ENCODE results near the gene MAGEA10.

MAGEA10 gene

DNA sequence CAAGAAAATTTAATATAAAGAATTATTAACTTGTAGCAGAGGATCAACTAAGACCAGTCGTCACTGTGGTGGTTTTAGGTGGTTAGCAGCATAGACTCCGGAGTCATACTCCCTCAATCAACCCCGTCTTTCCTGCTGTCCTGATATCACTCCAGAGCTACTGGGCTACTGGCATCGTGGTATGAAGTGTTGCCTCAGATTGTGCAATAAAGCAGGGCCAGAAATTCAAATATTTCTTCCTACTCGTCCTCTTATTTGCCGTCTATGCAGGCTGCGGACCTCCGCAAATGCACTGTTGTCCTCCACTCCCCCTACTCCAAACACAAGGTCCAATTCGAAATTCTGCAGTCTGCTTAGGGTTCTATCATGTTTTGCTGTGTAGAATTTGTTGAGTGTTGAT, 1.2 kb upstream of the MAGEA10 start:
- H4K8ac ChIP-seq (ENCODE audit: low read depth, low read length) = no peak overlapping the region
- no peak overlapping the region for H3K9ac ChIP-seq (ENCODE audit: low read length)
- no peak overlapping the region for H2BK12ac ChIP-seq (ENCODE audit: low read length)
- no peak overlapping the region for H3K14ac ChIP-seq (ENCODE audit: low read length)
- H3K27ac ChIP-seq (ENCODE audit: low read depth, low read length) = no peak overlapping the region
- no peak overlapping the region for H4K12ac ChIP-seq (ENCODE audit: low read depth, low read length)
- H2BK5ac ChIP-seq (ENCODE audit: low read depth, low read length, poor library complexity) = no peak overlapping the region
- H3K27me3 ChIP-seq (ENCODE audit: insufficient read depth, low read length) = no peaks in the 10 kb centered on the region
- H3K4me1 ChIP-seq (ENCODE audit: control insufficient read depth in 1 of 2, insufficient read depth in 2 of 2, low read length in 2 of 2) = no peaks in the 10 kb centered on the region
- H3K4me3 ChIP-seq (ENCODE audit: low read depth, low read length) = no peak overlapping the region
- no peaks in the 10 kb centered on the region for H3K9me3 ChIP-seq (ENCODE audit: insufficient read depth, low read depth, low read length)
- H2AK5ac ChIP-seq (ENCODE audit: low read length) = no peak overlapping the region
- WGBS (ENCODE audit: extremely low coverage, insufficient coverage, insufficient read length) = no CpG with 5 or more reads among the region's 9 CpGs
- no peak overlapping the region for H3K18ac ChIP-seq (ENCODE audit: low read length)
- peak in 1 of 2 donors; percentile 15 for DNase-seq
- H3K79me2 ChIP-seq (ENCODE audit: control insufficient read depth, insufficient read depth, low read length, poor library complexity) = no peaks in the 10 kb centered on the region
- H3K4me2 ChIP-seq (ENCODE audit: low read length) = no peak overlapping the region
- H2BK120ac ChIP-seq (ENCODE audit: insufficient read depth, low read length, poor library complexity) = no peak overlapping the region
- H4K91ac ChIP-seq (ENCODE audit: low read depth, low read length) = no peak overlapping the region
- no peak overlapping the region for H3K23ac ChIP-seq (ENCODE audit: low read length)
- H3K36me3 ChIP-seq (ENCODE audit: control insufficient read depth in 1 of 2, insufficient read depth in 2 of 2, low read length in 2 of 2) = no peaks in the 10 kb centered on the region
- no peaks in the 10 kb centered on the region for H3K79me1 ChIP-seq (ENCODE audit: low read length)
- no peak overlapping the region for H3K4ac ChIP-seq (ENCODE audit: low read depth, low read length)
- no peak overlapping the region for H2AFZ ChIP-seq (ENCODE audit: insufficient read depth, low read length, poor library complexity)

DNA sequence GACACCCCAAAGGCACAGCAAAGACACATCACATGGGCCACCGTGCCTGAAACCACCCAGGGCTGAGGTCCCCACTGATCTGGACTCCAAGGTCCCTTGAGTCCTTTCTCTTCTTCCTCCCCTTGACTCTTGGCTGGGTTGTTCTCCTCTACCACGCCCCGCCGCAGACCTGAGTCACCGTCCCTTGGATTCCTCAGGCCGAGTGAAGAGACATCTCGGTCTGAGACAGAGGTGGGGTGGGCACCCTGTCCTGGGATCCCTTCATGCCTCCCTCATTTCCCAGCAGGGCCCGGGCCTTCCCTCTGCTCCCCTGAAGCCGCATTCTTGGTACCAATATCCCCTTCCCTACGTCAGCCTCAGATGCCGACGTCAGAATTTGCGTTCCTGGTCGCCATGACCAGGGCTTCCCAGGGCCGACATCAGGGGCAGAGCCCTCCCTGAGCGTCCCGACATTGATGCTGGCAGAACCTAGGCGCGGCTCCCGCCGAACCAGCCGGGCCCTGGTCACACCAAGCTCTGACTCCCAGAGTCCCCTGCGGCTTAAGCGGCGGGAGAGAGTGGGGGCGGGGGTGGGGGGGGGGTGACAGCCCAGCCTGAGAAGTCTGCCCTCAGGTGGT, 498 bp downstream of the MAGEA10 start:
- Histone ChIP-seq H3K4ac (ENCODE audit: low read depth, low read length) (no peak overlapping the region), H3K79me1 (ENCODE audit: low read length) (no peaks in the 10 kb centered on the region), H3K4me1 (ENCODE audit: control insufficient read depth in 1 of 2, insufficient read depth in 2 of 2, low read length in 2 of 2) (no peaks in the 10 kb centered on the region), H3K4me2 (ENCODE audit: low read length) (no peak overlapping the region), H2BK120ac (ENCODE audit: insufficient read depth, low read length, poor library complexity) (no peak overlapping the region), H4K12ac (ENCODE audit: low read depth, low read length) (no peak overlapping the region), H4K8ac (ENCODE audit: low read depth, low read length) (no peak overlapping the region), H3K23ac (ENCODE audit: low read length) (no peak overlapping the region), H3K36me3 (ENCODE audit: control insufficient read depth in 1 of 2, insufficient read depth in 2 of 2, low read length in 2 of 2) (no peaks in the 10 kb centered on the region), H3K4me3 (ENCODE audit: low read depth, low read length) (no peak overlapping the region), H3K9ac (ENCODE audit: low read length) (no peak overlapping the region), H3K14ac (ENCODE audit: low read length) (no peak overlapping the region), H3K18ac (ENCODE audit: low read length) (no peak overlapping the region), H3K79me2 (ENCODE audit: control insufficient read depth, insufficient read depth, low read length, poor library complexity) (no peaks in the 10 kb centered on the region), H2AK5ac (ENCODE audit: low read length) (no peak overlapping the region), H2BK12ac (ENCODE audit: low read length) (no peak overlapping the region), H2BK5ac (ENCODE audit: low read depth, low read length, poor library complexity) (no peak overlapping the region), H3K27ac (ENCODE audit: low read depth, low read length) (no peak overlapping the region), H2AFZ (ENCODE audit: insufficient read depth, low read length, poor library complexity) (no peak overlapping the region), H3K27me3 (ENCODE audit: insufficient read depth, low read length) (no peaks in the 10 kb centered on the region), H3K9me3 (ENCODE audit: insufficient read depth, low read depth, low read length) (no peaks in the 10 kb centered on the region), H4K91ac (ENCODE audit: low read depth, low read length) (no peak overlapping the region)
- WGBS (ENCODE audit: extremely low coverage, insufficient coverage, insufficient read length) = no CpG with 5 or more reads among the region's 26 CpGs
- DNase-seq = peak; percentile 30 to 48

GRCh38 chrX:152136312-152136711, 2.1 kb downstream of the MAGEA10 start:
- H3K18ac ChIP-seq (ENCODE audit: low read length) = no peak overlapping the region
- no peaks in the 10 kb centered on the region for H3K79me1 ChIP-seq (ENCODE audit: low read length)
- H2BK12ac ChIP-seq (ENCODE audit: low read length) = no peak overlapping the region
- no peaks in the 10 kb centered on the region for H3K9me3 ChIP-seq (ENCODE audit: insufficient read depth, low read depth, low read length)
- H3K36me3 ChIP-seq (ENCODE audit: control insufficient read depth in 1 of 2, insufficient read depth in 2 of 2, low read length in 2 of 2) = no peaks in the 10 kb centered on the region
- no peak overlapping the region for H3K4me2 ChIP-seq (ENCODE audit: low read length)
- no peak overlapping the region for H3K23ac ChIP-seq (ENCODE audit: low read length)
- no peak for DNase-seq
- WGBS (ENCODE audit: extremely low coverage, insufficient coverage, insufficient read length) = no CpG with 5 or more reads among the region's 4 CpGs
- H3K4me1 ChIP-seq (ENCODE audit: control insufficient read depth in 1 of 2, insufficient read depth in 2 of 2, low read length in 2 of 2) = no peaks in the 10 kb centered on the region
- H3K4ac ChIP-seq (ENCODE audit: low read depth, low read length) = no peak overlapping the region
- no peaks in the 10 kb centered on the region for H3K79me2 ChIP-seq (ENCODE audit: control insufficient read depth, insufficient read depth, low read length, poor library complexity)
- no peak overlapping the region for H4K8ac ChIP-seq (ENCODE audit: low read depth, low read length)
- H3K9ac ChIP-seq (ENCODE audit: low read length) = no peak overlapping the region
- H2BK5ac ChIP-seq (ENCODE audit: low read depth, low read length, poor library complexity) = no peak overlapping the region
- no peak overlapping the region for H3K4me3 ChIP-seq (ENCODE audit: low read depth, low read length)
- no peak overlapping the region for H4K91ac ChIP-seq (ENCODE audit: low read depth, low read length)
- H3K14ac ChIP-seq (ENCODE audit: low read length) = no peak overlapping the region
- H2BK120ac ChIP-seq (ENCODE audit: insufficient read depth, low read length, poor library complexity) = no peak overlapping the region
- H3K27me3 ChIP-seq (ENCODE audit: insufficient read depth, low read length) = no peaks in the 10 kb centered on the region
- peak overlapping the region; percentile 18 for H4K12ac ChIP-seq (ENCODE audit: low read depth, low read length)
- H2AK5ac ChIP-seq (ENCODE audit: low read length) = no peak overlapping the region
- no peak overlapping the region for H3K27ac ChIP-seq (ENCODE audit: low read depth, low read length)
- H2AFZ ChIP-seq (ENCODE audit: insufficient read depth, low read length, poor library complexity) = no peak overlapping the region

DNA sequence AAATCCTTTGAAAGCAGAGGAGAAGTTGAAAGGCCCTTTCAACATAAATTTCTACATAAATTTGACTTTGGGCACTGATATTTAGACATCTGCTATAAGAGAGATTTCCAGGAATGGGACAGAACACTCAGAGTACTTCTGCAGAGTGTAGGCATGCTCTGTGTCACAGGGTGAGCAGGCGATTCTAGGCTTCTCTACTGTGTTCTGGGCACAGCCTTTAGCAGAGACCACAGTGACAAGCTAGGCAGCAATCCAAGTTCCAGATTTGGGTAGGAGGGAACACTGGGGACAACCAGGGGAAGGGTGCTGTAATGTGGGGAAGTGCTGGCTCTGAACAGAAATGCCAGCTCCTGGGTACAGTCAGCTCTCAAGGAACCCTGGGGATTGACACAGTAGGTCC, 6.9 kb downstream of the MAGEA10 start:
- no peak overlapping the region for H2AK5ac ChIP-seq (ENCODE audit: low read length)
- no peak overlapping the region for H3K9ac ChIP-seq (ENCODE audit: low read length)
- no peaks in the 10 kb centered on the region for H3K79me2 ChIP-seq (ENCODE audit: control insufficient read depth, insufficient read depth, low read length, poor library complexity)
- H3K4me1 ChIP-seq (ENCODE audit: control insufficient read depth in 1 of 2, insufficient read depth in 2 of 2, low read length in 2 of 2) = no peaks in the 10 kb centered on the region
- H3K27ac ChIP-seq (ENCODE audit: low read depth, low read length) = no peak overlapping the region
- no peaks in the 10 kb centered on the region for H3K9me3 ChIP-seq (ENCODE audit: insufficient read depth, low read depth, low read length)
- no peaks in the 10 kb centered on the region for H3K79me1 ChIP-seq (ENCODE audit: low read length)
- no peak overlapping the region for H4K91ac ChIP-seq (ENCODE audit: low read depth, low read length)
- H3K36me3 ChIP-seq (ENCODE audit: control insufficient read depth in 1 of 2, insufficient read depth in 2 of 2, low read length in 2 of 2) = no peaks in the 10 kb centered on the region
- no peak overlapping the region for H3K18ac ChIP-seq (ENCODE audit: low read length)
- no peaks in the 10 kb centered on the region for H3K27me3 ChIP-seq (ENCODE audit: insufficient read depth, low read length)
- H4K12ac ChIP-seq (ENCODE audit: low read depth, low read length) = no peak overlapping the region
- H3K4me3 ChIP-seq (ENCODE audit: low read depth, low read length) = no peak overlapping the region
- no CpG with 5 or more reads among the region's 1 CpG for WGBS (ENCODE audit: extremely low coverage, insufficient coverage, insufficient read length)
- H2BK12ac ChIP-seq (ENCODE audit: low read length) = no peak overlapping the region
- H2BK120ac ChIP-seq (ENCODE audit: insufficient read depth, low read length, poor library complexity) = no peak overlapping the region
- H2BK5ac ChIP-seq (ENCODE audit: low read depth, low read length, poor library complexity) = no peak overlapping the region
- no peak overlapping the region for H3K4me2 ChIP-seq (ENCODE audit: low read length)
- no peak for DNase-seq
- no peak overlapping the region for H4K8ac ChIP-seq (ENCODE audit: low read depth, low read length)
- no peak overlapping the region for H2AFZ ChIP-seq (ENCODE audit: insufficient read depth, low read length, poor library complexity)
- no peak overlapping the region for H3K23ac ChIP-seq (ENCODE audit: low read length)
- H3K14ac ChIP-seq (ENCODE audit: low read length) = no peak overlapping the region
- no peak overlapping the region for H3K4ac ChIP-seq (ENCODE audit: low read depth, low read length)
